GM12865 (cell line): ENCODE measurements around the gene SPTBN5.

ENCODE experiments used
- DNase-seq: peaks from one replicate; pipeline ENCODE4 v3.0.0; 2010; ENCODE audit warnings: low read depth
- H3K4me3 ChIP-seq: 2 replicates; pipeline ENCODE4 v1.5.1; 2011; ENCODE audit warnings: mild to moderate bottlenecking, low read depth, low read length, control low read depth
- TF ChIP-seq, protein P1 (sequence below): IDR thresholded peaks from 2 replicates; pipeline ENCODE4 v1.5.1; 2011; ENCODE audit warnings: low read length, control low read depth, low read depth, inconsistent platforms; ENCODE audit not compliant: insufficient read depth; ENCODE audit errors: missing control alignments

Gene SPTBN5

DNA sequence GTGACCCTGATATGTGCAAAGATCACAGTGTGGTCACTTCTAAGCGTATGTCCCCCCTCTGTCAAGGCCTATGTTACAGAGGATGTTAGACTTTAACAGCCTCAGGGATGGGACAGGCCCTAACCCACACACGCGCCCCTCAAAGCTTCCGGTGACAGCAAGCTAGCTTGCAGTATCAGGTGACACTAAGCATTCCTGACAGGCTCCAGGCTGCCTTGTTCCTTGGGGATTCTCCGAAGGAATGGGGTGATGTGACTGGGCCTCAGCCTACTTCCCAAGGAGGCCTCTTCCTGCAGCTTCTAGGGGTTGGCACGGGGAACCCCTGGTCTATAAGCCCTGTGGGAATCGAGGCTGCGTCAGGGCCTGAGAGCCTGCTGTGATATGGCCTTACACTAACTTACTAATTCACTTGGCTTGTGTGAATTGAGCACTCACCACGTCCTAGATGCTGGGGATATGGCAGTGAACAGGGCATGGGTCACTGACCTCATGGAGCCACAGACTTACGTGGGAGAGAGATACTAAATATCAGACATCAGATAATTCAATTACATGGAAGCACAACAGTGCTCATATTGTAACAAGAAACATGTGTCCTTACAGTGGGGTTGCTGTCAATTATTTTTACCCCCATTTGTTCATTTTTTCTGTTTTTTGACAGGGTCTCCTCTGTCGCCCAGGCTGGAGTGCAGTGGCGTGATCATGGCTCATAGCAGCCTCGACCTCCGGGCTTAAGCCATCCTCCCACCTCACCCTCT, 11.4 kb upstream of the SPTBN5 start:
- no peak overlapping the region for H3K4me3 ChIP-seq
- no peak for DNase-seq
- TF ChIP-seq, protein P1, sequence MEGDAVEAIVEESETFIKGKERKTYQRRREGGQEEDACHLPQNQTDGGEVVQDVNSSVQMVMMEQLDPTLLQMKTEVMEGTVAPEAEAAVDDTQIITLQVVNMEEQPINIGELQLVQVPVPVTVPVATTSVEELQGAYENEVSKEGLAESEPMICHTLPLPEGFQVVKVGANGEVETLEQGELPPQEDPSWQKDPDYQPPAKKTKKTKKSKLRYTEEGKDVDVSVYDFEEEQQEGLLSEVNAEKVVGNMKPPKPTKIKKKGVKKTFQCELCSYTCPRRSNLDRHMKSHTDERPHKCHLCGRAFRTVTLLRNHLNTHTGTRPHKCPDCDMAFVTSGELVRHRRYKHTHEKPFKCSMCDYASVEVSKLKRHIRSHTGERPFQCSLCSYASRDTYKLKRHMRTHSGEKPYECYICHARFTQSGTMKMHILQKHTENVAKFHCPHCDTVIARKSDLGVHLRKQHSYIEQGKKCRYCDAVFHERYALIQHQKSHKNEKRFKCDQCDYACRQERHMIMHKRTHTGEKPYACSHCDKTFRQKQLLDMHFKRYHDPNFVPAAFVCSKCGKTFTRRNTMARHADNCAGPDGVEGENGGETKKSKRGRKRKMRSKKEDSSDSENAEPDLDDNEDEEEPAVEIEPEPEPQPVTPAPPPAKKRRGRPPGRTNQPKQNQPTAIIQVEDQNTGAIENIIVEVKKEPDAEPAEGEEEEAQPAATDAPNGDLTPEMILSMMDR = no peak

DNA sequence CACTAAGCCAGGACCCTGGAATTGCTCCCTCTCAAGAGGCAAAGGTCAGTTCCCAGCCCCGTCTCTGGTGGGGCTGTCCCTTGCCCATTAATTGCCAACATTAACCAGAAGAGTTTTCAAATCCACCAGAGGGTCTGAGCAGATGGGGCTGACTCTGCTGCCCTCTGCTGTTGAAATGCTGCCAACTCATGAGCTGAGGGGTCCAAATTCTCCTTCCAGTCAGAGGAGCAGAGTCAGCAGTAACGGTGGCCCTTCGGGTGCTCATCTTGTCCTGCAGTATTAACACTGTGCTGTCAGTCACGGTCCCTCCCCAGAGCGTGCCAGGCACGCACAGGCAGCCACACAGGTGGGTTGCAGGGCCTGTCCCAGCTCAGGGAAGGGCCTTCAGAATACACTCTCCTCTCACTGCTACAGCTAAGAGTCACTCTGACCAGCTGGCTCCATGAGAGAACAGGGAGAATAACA, 10.7 kb upstream of the SPTBN5 start:
- TF ChIP-seq, protein P1 = peak; percentile 83
- H3K4me3 ChIP-seq = no peak overlapping the region
- DNase-seq = peak; percentile 72

DNA sequence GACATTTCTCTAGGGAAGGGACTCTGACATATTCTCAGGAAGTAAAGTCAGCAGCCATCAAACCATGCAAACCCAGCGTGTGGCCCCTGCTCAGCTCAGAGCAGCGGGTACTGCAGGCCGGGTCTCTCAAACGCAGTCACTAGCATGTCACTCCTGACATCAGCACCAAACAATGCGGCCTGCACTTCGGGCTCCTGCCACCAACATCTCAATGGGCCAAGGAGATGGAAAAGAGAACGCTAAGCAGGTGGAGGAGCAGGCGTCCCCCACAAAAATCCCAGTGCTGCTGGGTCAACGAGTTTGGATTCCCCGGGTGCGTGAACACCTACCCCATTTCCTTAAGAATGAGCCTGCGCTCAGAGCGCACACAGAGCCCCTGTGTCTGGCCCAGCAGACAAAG, 9.9 kb upstream of the SPTBN5 start:
- no peak for DNase-seq
- TF ChIP-seq, protein P1 = no peak
- no peak overlapping the region for H3K4me3 ChIP-seq

DNA sequence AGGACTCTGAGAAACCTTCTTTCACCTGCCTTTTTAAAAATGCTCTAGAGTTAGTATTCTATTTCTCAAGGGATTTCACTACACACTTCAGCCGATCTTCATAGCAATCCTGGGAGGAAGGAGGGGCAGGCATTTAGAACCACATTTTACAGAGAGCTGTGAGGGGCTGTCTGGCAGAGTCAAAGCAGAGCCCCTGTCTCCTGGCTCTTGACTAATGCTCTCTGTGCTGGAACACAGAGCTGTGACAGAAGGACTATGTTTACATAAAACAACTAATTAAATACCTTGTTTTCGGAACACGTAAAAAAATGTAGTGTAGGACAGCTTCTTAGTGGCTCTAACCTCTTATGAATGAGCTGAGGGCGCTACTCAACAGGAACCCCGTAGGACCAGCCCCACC, 7.6 kb upstream of the SPTBN5 start:
- DNase-seq = no peak
- H3K4me3 ChIP-seq = no peak overlapping the region
- TF ChIP-seq, protein P1 = no peak

DNA sequence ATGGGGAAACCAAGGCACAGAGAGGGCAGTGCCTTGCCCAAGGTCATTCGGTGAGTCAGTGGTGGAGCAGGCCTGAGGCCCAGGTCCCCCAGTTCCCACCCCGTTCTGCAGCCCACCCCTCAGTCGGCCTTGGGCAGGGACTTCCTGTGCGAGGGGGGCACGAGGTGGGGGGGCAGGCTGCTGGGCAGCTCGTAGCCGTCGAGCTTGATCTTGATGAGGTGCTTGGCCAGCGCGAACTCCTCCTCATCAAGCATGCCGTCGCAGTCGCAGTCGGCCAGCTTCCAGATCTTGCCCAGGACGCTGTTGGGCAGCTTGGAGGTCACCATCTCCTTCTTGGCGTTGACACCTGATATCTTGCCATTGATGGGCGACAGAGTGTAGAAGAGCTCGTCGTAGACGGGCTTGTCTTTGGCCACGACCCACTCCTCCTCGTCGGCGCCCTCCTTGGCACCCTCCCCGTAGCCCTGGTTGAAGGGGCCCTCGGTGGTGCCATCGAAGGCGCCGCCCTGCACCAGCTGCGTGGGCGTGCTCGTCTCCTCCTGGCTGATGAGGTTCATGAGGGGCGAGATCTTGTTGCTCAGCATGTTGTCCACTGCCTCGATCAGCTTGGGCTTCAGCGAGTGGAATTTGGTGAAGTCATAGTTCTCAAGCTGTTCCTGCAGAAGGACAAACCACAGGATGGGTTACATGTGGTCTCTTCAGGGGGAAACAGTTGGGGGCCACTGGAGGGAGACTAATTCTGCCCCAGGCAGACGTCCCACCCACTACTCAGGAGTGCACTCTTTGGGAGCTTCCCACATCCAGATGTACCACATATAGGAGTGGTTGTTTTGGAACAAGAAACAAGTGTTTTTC, 6.9 kb upstream of the SPTBN5 start:
- TF ChIP-seq, protein P1 = no peak
- no peak overlapping the region for H3K4me3 ChIP-seq
- DNase-seq = no peak

DNA sequence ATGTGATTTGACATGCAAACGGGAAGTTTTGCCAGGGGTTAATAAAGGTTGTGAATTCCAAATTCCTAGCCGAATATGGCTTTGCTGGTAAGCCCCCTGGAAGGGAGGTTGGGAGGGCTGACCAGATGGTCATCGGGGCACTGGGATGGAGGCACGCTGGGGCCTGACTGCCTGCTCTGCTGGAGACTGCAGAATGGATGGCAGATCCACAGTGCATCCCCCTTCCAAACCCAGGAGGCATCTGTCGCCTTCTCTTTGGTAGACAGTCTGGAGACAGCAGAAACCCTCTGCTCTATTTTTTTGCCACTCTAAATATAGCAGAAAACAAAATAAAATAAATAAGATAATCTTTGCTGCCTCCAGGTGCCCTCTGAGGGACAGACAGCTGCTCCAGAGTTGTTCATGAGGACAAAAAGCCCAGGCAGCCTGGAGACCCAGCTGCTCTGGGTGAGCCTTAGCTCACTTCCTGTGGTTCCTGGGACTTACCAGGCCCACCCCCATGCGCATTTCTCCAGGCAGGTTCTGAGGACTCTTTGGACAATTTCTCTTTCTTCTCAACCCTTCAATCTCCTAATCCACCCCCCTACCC, 6.1 kb upstream of the SPTBN5 start:
- DNase-seq = no peak
- TF ChIP-seq, protein P1 = no peak
- no peak overlapping the region for H3K4me3 ChIP-seq
